GM19328 (cell line): ENCODE results near the gene OR10C1.
"Not testable (repeated sequence)": the region's sequence is repeated elsewhere in the genome, so short reads cannot be mapped to it uniquely, and the experiment has no call there.

Source experiments
- ATAC-seq: cut with Tn5 transposase; IDR thresholded peaks from one replicate; pipeline ENCODE4 v1.9.1; 2021; ENCODE audit warnings: mild to moderate bottlenecking, moderate library complexity; ENCODE audit not compliant: unreplicated experiment

OR10C1 gene

GRCh38 chr6:29439006-29439405, at the start of gene OR10C1:
OR10C1 (plus strand) TSS chr6:29439306; CDS start chr6:29440016, 710 bp downstream.
- no peak for ATAC-seq

DNA sequence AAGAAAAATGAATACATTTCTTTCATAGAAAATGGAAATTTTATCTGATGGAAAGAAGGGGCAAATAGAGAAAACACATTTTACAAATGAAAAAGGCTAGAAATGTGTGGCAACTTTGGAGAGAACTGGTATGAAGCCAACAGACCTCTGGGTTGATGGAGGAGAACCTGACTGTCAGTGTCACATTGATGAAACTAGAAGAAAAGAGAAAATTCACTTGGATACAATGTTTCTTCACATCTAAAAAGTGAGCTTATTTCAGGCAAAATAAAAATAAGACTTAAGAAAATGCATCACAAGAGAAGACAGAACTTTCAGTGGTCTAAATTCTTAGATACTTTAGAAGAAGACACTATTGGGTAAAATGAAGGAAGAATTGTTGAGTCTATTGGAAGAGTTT, 43.8 kb upstream of the OR10C1 start, which contains the start of gene OR12D2:
TSS of gene OR12D2 (plus strand) at position 301 of the 400 bp plus-strand sequence. CDS start 1,069 bp downstream, outside the sequence.
- ATAC-seq: no peak

- no peak for ATAC-seq
Observed at GRCh38 chr6:29399525-29399924, 39.6 kb upstream of the OR10C1 start.

DNA sequence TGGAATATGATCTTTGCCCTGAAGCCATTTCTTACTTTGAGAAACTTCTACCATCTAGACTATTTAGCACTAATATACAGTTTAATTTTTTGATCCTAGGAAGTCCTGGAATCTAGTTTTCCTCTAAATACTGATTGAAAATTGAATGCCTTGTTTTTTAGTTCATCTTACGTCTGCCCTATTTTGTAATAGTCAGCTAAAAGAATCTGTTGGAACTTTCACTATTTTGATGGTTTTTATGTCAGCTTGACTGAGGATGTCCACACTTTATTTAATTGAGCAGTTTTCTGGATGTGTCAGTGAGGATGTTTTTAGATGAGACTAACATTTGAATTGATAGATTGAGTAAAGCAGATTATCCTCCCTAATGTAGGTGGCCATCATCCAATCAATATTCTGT, 35.3 kb upstream of the OR10C1 start:
- no peak for ATAC-seq

DNA sequence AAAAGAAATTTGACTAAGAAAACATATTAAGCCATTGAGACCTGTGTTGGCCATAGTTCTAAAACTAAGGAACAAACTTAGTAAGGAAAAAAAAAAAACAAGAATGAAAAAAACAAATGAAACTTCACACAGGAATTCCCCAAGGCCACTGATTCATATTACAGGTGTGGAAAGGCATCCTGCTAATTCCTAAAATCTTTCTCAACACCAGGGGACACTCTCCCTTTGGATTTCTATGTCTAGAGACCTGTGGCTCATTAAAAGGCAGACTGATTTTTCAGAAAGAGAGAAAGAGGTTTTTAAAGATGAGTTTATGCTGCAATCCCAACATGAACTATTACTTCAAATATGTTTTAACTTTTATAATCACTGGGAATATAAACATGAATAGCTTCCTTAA, 24.5 kb upstream of the OR10C1 start, which contains the start of gene OR12D1:
TSS of gene OR12D1 (plus strand) at position 341 of the 400 bp plus-strand sequence.
- no peak for ATAC-seq

DNA sequence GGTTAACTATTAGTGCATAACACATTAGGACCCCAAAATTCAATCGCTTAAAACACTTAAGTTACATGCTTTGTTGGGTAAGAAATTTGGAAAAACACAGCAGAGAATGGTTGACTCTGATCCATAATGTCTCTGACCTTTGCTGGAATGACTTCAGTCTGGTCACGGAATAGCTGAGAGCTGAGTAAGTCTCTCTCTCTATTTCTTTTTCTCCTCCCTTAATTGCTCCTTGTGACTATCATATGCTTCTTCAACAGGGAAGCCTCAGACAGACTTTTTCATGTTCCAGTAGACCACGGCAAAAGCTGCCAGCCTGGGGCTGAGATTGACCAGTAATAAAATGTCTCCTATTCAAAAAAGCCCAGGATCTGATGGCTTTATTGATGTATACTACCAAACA, 19.6 kb upstream of the OR10C1 start:
- no peak for ATAC-seq

DNA sequence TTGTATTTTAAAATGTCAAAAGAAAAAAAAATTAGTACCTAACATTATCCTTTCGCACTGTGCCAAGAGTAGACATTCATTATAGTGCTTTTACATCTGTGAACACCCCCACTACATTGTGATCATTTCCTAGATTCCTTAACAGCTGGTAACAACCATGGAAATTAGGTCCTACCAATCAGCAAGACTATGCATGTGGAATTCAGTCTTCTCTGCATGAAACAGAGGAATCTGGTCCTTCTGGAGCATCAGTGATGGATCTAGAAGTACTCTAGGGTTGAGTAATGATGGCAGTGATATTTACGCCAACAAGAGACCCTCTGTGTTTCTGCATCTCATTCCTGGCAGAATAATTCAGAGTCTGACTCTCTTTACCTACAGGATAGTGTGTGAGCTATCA, 14.9 kb upstream of the OR10C1 start:
- no peak for ATAC-seq

DNA sequence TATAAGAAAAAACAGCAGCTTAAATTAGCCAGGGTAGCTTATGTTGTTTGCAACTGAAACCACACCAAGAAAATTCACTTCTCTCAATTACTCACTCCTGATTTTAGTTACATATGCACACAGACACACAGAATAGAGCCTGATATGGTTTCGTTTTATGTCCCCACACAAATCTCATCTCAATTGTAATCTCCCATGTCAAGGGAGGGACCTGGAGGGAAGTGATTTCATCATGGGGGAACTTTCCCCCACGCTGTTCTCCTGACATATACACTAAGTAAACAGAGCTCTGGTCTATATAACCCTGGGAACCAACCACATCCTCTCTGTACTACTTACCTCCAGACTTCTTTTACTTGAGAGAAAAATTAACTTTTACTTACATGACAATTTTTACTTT, 14.5 kb upstream of the OR10C1 start:
- ATAC-seq: no peak

- no peak for ATAC-seq
Observed at GRCh38 chr6:29425075-29425474, 14.0 kb upstream of the OR10C1 start.

GRCh38 chr6:29426654-29427053, 12.5 kb upstream of the OR10C1 start:
- no peak for ATAC-seq

DNA sequence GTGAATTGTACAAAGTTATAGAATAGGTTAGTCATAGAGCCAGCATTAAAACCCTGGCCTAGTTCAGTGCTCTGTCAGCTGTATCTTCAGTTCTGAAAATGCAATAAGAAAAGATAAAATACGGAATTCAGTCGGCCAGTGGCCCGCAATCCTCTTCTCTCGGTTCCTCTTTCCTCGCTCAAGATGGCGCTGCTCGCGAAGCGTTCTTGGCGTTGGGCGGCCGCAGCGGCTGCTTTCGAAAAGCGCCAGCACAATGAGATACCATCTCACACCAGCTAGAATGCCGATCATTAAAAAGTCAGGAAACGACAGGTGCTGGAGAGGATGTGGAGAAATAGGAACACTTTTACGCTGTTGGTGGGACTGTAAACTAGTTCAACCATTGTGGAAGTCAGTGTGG, 2.4 kb upstream of the OR10C1 start:
- ATAC-seq: not testable (repeated sequence)

DNA sequence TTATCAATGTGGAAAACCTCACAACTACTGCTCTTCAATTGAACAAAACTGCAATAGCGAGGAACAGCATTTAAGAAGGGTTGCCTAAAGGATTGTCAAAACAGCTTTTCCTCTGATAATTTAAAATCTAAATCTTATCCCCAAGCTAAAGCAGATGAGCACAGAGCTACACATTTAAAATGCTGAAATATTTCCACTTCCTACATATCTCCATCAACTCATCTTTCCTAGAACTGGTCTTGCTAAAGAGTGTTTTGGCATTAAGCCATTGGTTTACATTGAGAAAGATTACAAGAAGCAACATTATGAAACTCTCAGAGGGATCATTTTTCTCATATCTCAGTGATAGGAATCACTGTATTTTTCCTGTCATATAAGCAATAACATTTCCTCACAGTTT, 3.6 kb downstream of the OR10C1 start:
- no peak for ATAC-seq

GRCh38 chr6:29444031-29444430, 4.9 kb downstream of the OR10C1 start:
- not testable (repeated sequence) for ATAC-seq

DNA sequence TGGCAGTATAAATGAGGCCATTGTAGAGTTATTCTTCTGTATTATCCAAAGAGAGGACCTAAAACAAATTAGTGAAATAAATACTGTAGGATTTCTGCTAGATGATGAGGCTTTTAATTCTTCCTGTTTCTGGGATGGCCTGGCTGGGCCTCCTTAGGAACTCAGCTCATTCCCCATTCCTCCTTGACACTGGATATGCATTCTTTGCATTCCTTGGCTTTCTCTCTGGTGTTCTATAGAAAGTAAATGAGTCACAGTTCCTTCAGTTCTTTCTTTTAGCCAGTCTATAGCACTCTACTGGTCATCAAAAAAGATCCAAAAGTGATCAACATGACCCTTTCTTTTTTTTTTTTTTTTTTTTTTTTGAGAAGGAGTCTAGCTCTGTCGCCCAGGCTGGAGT, 8.6 kb downstream of the OR10C1 start:
- ATAC-seq: no peak

DNA sequence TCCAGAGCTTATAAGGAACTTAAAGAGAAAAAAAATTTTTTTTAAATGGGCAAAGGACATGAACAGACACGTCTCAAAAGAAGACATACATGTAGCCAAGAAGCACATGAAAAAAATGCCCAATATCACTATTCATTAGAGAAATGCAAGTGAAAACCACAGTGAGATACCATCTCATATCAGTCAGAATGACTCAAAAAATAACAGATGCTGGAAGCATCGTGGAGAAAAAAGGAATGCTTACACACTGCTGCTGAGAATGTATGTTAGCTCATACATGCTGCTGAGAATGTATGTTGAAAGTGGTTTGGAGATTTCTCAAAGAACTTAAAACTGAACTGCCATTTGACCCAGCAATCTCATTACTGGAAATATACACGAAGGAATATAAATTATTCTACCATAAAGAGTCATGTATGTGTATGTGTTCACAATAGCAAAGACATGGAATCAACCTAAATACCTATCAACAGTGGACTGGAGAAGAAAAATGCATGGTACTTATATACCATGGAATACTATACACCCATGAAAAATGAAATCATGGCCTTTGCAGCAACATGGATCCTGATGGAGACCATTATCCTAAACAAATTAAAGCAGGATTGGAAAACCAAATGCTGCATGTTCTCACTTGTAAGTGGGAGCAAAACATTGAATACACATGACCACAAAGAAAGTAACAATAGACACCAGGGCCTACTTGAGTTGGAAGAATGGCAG, 12.5 kb downstream of the OR10C1 start:
- ATAC-seq: no peak

DNA sequence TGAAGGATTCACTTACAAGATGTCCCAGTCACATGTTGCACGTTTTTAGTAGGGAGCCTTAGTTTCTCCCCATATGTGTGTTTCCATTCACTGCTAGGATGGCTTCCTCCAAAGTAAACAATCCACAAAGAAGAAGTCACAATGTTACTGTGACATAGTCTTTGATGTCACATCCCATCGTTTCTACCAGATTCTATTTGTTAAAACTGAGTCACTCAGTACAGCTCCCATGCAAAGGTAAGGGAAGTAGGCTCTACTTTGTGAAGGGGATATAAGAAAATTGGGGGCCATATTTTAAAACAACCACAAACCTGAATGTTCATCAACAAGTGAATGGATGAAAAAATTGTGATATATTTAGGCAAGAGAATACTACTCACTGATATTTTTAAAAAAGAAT, 17.9 kb downstream of the OR10C1 start, which contains the start of the genes OR11A1 and OR2H1:
TSS of gene OR11A1 (minus strand) at position 101 of the 400 bp plus-strand sequence. CDS start 29,430 bp downstream, outside the sequence.
TSS of gene OR2H1 (plus strand) at position 185 of the 400 bp plus-strand sequence. CDS start 4,615 bp downstream, outside the sequence.
- ATAC-seq: no peak

DNA sequence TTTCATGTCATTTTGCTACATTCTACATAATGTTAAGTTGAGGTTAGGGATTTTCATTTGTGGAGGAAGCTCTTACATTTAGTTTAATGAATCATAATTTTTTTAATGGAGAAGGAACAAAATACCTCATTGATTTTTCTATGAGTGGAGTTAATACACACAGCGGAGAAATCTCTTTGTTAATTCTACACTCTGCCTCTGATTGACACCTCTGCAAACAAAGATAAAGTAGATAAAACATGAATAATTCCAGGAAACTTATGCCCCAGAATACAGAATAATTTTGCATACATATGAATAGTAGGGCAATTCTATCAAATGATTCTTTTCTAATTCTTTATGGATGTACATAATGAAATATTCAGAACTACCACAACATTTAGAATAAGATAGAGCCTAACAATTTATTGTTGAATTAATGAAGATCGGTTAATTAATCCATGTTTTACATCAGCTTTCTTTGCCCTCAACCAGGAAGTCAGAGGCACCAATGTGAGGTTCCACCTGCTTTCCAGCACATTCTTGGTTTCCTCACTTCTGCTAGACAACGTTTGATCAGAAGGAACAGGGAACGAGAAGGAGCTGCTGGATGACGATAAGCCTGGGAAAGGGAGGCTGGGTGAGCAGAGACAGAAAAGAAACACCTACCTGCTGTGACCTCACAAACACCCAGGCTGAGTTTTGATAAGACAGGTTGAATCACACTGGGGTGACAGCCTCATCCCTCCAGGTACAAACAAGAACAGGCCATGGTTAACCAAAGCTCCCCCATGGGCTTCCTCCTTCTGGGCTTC, 22.1 kb downstream of the OR10C1 start:
- ATAC-seq: no peak

- ATAC-seq: no peak
Observed at GRCh38 chr6:29462022-29462421, 22.9 kb downstream of the OR10C1 start.

- ATAC-seq: no peak
Observed at GRCh38 chr6:29465279-29465678, 26.2 kb downstream of the OR10C1 start.

DNA sequence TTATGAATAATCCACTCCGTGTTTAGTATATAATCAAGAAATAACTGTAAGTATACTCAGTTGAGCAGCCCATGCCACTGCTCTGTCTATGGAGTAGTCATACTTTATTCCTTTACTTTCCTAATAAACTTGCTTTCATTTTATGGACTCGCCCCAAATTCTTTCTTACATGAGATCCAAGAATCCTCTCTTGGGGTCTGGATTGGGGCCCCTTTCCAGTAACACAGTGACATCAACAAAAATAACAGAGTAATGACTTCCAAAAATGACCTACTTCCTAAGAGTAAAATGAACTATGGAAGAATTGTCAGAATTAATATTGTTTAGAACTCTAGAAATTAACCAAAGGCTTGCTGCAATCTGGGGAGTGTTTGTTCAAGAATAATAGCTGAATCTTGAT, 26.7 kb downstream of the OR10C1 start:
- no peak for ATAC-seq

DNA sequence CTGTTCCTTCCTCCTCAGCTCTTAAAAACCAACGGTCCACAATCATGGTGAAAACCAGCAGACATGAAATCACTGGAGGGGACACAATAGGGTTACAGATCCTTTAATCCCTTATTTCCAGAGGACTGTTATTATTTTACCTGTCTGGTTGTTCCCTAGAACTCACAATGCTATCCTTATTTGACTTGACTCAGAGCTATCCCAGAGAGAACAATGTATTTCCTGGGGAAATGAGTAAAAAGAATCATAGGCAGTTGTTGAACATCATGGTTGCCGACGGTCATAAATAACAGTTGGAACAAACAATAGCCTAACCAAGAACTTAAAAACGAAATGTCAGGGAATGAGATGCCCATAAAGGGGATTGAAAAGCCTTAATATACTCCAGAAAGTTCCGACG, 27.1 kb downstream of the OR10C1 start:
- no peak for ATAC-seq

DNA sequence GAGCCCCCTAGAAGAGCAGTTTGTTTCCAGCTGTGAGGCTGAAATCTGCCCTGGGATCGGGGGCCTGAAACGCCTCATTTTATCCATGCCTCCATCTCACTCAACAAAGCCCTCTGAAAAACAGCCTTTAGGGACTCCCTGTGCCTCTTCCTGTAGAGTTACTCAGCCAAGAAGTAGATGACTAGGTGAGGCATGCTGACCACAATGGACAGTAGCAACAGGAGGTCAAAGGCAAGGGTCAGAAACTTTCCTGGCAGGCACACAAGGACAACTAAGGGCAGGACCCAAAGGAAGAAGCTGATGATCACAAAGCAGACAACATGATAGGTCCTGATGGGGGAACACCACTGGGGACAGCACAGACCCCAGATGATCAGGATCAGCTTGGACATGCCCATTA, 35.9 kb downstream of the OR10C1 start:
- no peak for ATAC-seq
